ENCODE results near the gene THRB. TPM values are rescaled to one million over a fixed set of nuclear protein-coding genes. Genes with fewer than 3 reads are reported as not detected.

THRB gene
- total and polyA plus RNA-seq, 2 donors (not counting 3 experiments of a cell fraction or from before 2014, with no cell fraction given): 0.06 TPM; not detected in 1

- H4K20me1 ChIP-seq (replicated peaks; ENCODE audit: control insufficient read depth, extremely low read depth, insufficient read depth, low read length): no peaks in the 10 kb centered on the region
- no peak overlapping the region for H3K4me3 ChIP-seq (replicated peaks in 1 of 3; ENCODE audit: insufficient read depth in 1 of 3, low read depth in 1 of 3, low read length in 3 of 3)
- no peak overlapping the region for H3K4me2 ChIP-seq (ENCODE audit: insufficient read depth, low read length)
- ChIA-PET CTCF (no interaction called here), POLR2A (no interaction called here)
- no peak overlapping the region for H2AFZ ChIP-seq (ENCODE audit: low read depth, low read length)
- no peak overlapping the region for H3K27ac ChIP-seq (ENCODE audit: insufficient read depth, low read depth, low read length)
- no peak overlapping the region for H3K9ac ChIP-seq (replicated peaks; ENCODE audit: extremely low read depth, insufficient read depth, low read length)
- DNase-seq (ENCODE audit: low read depth, low spot score): no peak
- no peak for FAIRE-seq
- no peaks in the 10 kb centered on the region for H3K36me3 ChIP-seq (ENCODE audit: control insufficient read depth in 2 of 2, extremely low read depth in 1 of 2, insufficient read depth in 2 of 2, low read length in 2 of 2)
- intact Hi-C loops (cut with micrococcal nuclease) (no loop called here), dilution Hi-C loops (cut with MboI; ENCODE audit: extremely low pct_ligation_motif_present, low sequenced_read_pairs) (no loop called here)
- no peaks in the 10 kb centered on the region for H3K4me1 ChIP-seq (ENCODE audit: control insufficient read depth, extremely low read depth, insufficient read depth, low read length)
- H3K79me2 ChIP-seq (ENCODE audit: control insufficient read depth, insufficient read depth, low read length): no peaks in the 10 kb centered on the region
- BruUV-seq (replicated peaks): no TSS peak
- H3K27me3 ChIP-seq (ENCODE audit: control insufficient read depth in 2 of 2, insufficient read depth in 2 of 2, low read length in 2 of 2): no peaks in the 10 kb centered on the region
- no peaks in the 10 kb centered on the region for H3K9me1 ChIP-seq (replicated peaks; ENCODE audit: control insufficient read depth, extremely low read depth, insufficient read depth, low read length)
- no peaks in the 10 kb centered on the region for H3K9me3 ChIP-seq (replicated peaks; ENCODE audit: control insufficient read depth, insufficient read depth, low read length)
- TF ChIP-seq CTCF (IDR thresholded peaks at IDR 0.05; ENCODE audit: extremely low read depth in 1 of 2, insufficient read depth in 1 of 2, low read depth in 1 of 2, low read length in 2 of 2) (no peak), POLR2A (IDR thresholded peaks at IDR 0.05; ENCODE audit: low read depth, low read length) (no peak), MAX (IDR thresholded peaks at IDR 0.05; ENCODE audit: insufficient read depth, insufficient read length) (no peak), POLR2AphosphoS5 (IDR thresholded peaks at IDR 0.05; ENCODE audit: insufficient read depth, low read depth, low read length) (no peak), MYC (IDR thresholded peaks at IDR 0.05; ENCODE audit: low read depth, low read length) (no peak), JUN (IDR thresholded peaks at IDR 0.05; ENCODE audit: borderline replicate concordance, insufficient read depth, insufficient read length, low read depth) (no peak), GATA2 (IDR thresholded peaks at IDR 0.05; ENCODE audit: insufficient read depth, insufficient read length, low read depth, low read length) (no peak), EZH2 (IDR thresholded peaks at IDR 0.05; ENCODE audit: borderline replicate concordance, low read depth, low read length, severe bottlenecking) (no peak), FOS (IDR thresholded peaks at IDR 0.05; ENCODE audit: borderline replicate concordance, insufficient read depth, low read length) (no peak)
These were observed 348.4 kb downstream of the THRB start for GRCh38 chr3:24145981-24146822.

All from endothelial cell of umbilical vein (primary cell).